GOT3 (cell line): ENCODE measurements around the gene PDLIM4.

ENCODE experiments used
- DNase-seq: peaks from one replicate; lab custom pipeline; 2025; ENCODE audit warnings: mixed read lengths; lab: John Stamatoyannopoulos, UW

PDLIM4 gene

DNA sequence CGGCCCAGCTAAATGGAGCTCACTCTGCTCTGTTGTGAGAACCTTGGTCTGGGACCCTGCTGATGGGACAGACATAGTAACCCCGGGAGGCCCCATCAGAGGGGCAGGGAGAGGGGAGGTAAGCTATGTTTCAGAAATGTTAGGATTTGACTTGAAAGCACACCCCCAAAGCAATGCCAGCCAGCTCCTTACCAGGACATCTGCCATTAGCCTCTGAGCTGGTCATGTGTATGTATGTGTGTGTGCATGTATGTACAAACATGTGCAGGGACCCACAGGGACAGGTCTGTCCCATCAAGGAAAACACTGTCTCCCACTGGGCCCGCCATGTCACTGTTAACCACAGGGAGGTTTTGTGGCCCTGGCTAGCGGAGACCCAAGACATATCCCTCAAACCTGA lies 51.2 kb downstream of the PDLIM4 start:
- no peak for DNase-seq

DNA sequence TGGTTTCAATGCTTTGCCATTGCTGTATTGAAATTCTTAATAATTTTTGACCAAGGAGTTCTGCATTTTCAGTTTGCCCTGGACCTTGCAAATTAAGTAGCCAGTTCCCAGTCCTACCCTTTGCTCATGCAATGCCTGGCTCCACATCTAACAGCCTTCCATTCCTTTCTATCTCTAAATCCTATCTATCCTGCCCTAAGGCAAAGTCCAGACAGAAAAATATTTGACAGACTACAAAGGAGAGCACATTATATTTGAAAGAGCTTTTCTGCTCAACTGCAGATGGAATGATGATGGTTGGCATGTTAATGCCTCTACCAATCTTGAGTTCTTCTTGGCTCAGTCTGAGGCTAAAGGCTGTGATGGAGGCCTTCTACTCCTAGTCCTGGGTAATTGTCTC lies 52.2 kb downstream of the PDLIM4 start:
- no peak for DNase-seq

DNA sequence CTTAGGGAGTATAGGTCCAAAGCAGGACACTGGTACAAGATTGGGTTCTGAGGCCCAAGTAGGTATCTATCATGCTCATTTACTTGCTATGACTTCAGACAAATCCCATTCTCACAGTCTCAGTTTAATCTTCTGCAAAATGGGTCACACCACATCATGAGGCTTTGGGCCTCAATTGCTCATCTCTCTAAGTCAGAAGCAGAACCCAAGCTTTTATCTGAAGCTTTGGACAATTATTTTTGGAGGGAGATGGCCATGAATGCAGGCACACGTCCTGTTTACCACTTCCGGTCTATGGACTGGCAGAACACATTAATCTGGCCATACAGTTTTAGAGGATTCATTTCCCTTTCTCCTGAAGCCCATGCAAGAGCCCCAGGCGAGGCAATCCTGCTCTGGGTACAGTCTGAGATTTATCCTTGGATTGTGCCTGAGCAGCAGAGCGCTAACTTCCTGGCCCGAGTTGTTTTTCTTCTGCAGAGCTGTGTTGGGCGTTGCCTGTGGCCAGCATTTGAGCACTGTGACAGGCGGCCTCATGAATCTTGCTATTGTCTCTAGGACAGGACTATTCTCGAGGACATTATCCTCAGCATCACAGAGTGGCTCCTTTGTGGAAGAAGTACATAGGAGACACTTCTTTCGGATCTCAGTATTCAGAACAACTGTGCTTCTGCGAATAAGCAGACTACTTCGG lies 52.8 kb downstream of the PDLIM4 start:
- DNase-seq, result no peak

DNA sequence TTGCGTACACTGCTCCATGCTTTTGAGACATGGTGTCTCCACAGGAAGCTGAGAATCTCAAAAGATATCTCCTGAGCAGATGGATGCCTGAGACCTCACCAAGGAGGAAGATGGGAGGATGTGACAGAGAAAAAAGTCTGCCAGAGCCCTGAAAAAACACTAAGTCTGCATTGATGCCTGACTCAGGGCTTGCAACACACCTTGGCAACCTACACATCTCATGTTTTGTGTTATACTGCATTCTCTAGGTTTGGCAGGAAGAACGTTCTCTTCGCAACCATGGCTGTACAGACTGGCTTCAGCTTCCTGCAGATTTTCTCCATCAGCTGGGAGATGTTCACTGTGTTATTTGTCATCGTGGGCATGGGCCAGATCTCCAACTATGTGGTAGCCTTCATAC lies 55.9 kb downstream of the PDLIM4 start:
- no peak for DNase-seq

DNA sequence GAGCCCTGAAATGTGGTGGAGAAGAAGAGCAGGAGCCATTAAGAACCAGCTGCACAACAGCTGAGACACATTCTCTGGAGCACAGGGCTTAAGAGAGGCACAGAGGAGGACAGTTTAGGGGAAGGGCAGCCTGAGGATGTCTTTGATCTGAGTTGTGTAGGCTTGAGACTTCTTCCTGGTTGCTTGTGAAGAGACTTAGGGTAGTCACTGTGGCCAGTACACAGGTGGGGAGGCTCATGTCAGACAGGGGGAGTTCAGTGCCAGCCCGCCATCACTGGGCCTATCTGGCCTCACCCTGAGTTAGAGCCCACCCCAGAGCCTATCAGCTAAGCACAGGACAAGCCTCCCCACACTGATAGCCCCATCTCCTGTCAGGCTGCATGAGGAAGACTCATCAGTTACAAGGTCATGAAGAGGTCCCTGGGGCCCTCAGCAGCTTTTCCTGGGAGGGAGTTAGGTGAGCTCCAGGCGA lies 56.5 kb downstream of the PDLIM4 start:
- no peak for DNase-seq

DNA sequence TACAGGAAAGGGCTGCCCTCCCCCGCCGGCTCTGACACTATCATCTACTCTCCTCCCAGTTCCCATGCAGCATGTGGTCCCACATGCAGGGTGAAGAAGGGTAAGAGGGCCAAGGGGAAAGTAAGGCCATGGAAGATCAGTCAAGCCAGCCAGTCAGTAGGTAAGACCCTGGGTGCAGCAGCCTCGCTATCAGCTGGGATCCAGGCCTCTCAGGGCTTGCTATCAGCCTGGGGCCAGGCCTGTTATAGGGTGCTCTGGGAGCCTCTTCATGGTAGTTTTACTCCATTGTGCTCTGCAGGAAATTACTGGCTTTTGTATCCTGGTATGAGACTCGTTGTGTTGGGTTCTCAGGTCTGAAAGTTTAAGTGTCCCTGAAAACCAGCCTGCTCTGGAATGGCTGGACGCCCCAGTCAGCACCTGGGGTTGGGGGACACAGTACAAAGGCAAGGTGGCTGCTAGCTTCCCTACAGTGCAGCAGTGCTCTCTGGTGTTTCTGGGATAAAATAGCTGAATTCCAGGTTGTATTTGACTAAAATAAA lies 58.1 kb downstream of the PDLIM4 start:
- DNase-seq, result no peak

DNA sequence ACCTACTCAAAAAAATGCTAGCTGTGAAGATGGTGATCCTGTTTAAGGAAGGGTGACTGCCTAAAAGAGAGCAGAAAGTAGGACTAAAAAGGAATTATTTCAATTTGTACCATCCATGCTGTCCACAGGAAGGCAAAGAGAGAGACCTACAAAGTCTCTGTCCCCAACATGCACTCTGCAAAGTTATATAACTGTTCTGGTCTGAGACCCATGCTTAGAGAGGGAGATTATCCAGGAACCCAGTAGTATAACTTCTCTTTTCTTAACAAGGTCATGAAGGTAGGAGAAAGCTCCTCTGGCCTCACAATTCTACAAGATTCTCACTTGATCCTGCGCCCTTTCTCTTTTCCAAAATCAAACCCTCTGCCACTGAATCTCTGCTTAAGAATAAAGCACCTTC lies 62.5 kb downstream of the PDLIM4 start:
- no peak for DNase-seq

DNA sequence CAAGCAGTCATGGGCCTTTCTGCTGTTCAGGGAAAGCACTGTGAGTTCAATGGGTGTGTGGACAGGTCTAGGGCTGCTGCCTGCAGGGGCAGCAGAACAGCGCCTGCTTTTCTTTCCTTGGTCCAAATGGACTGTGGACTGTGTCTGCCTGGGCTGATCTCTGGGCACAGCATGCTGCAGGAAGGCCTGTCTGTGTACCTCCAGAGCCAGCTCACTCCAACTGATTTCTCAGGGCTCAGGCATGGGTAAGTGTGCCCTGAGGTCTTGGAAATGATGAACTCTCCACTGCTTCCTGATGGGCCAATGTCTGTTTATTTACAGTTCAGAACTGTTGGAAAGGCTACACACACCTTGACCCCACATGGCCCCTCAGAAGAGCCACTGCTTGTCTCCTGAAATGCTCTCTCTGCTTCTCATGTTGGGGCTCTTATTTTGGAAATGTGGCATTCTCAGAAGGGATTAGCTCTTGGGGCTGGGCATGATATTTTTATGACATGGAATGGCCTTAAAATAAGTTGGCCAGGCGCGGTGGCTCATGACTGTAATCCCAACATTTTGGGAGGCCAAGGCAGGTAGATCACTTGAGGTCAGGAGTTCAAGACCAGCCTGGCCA lies 63.7 kb downstream of the PDLIM4 start:
- DNase-seq, result no peak

DNA sequence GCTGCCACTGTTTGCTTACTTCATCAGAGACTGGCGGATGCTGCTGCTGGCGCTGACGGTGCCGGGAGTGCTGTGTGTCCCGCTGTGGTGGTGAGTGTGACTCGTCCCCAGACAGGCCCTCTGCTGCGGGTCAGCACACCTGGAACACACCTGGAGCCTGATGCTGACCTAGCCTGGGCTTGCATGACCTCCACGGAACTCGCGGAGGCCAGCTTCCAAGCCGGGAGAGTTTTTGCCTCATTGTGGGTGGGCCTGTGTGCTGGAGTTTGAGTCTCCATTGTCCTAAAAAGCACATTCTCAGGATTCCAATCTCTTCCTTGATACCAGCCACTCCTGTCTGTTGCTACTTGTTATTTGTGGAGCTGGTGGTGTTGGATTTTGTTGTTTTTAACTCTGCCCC lies 64.8 kb downstream of the PDLIM4 start:
- no peak for DNase-seq
